HepG2 (cell line): ENCODE results near the gene SLC43A1. TPM values are rescaled to one million over a fixed set of nuclear protein-coding genes. Genes with fewer than 3 reads are reported as not detected.

Experiments used
- ARNT2 ChIP-seq: sonication (generic); formaldehyde crosslinking; IDR thresholded peaks from 2 replicates; pipeline ENCODE4 v1.8.0; 2022; ENCODE audit warnings: mild to moderate bottlenecking, low read depth, missing genetic modification reagents, moderate library complexity
- ATF4 ChIP-seq, 2 experiments: fragments of 450-650 bp in 1 of 2; sonication (generic) in 1 of 2; formaldehyde crosslinking; IDR thresholded peaks; 2 replicates each; pipeline versions ENCODE4 v1.5.0 to v1.8.0; 2020 to 2022; ENCODE audit warnings: mild to moderate bottlenecking in 1 of 2, missing genetic modification reagents in 1 of 2
- BCL6 ChIP-seq: IDR thresholded peaks from 2 replicates; pipeline ENCODE4 v1.6.1; 2016; ENCODE audit warnings: missing genetic modification reagents, missing compliant biosample characterization
- CBFB ChIP-seq: sonication (generic); formaldehyde crosslinking; IDR thresholded peaks from 2 replicates; pipeline ENCODE4 v1.4.0; 2020; ENCODE audit warnings: missing genetic modification reagents
- FOXK1 ChIP-seq: sonication (generic); formaldehyde crosslinking; IDR thresholded peaks from 2 replicates; pipeline ENCODE4 v1.4.0; 2020; ENCODE audit warnings: low read depth, missing genetic modification reagents, borderline replicate concordance
- HNRNPLL ChIP-seq: fragments of 200-400 bp; formaldehyde crosslinking; IDR thresholded peaks from 2 replicates; pipeline ENCODE4 v1.6.1; 2017; ENCODE audit warnings: mild to moderate bottlenecking, low read depth, low read length; ENCODE audit not compliant: poor library complexity, severe bottlenecking
- MXD3 ChIP-seq: IDR thresholded peaks from 2 replicates; pipeline ENCODE4 v1.6.1; 2016; ENCODE audit warnings: mild to moderate bottlenecking, missing biosample characterization, missing genetic modification reagents
- MYNN ChIP-seq: sonication (generic); formaldehyde crosslinking; IDR thresholded peaks from 2 replicates; pipeline ENCODE4 v1.4.0; 2020; ENCODE audit warnings: mild to moderate bottlenecking, low read depth, missing genetic modification reagents
- MYPOP ChIP-seq: sonication (generic); formaldehyde crosslinking; IDR thresholded peaks from 2 replicates; pipeline ENCODE4 v1.8.1; 2023; ENCODE audit warnings: mild to moderate bottlenecking, moderate library complexity, missing genetic modification reagents
- NR2F6 ChIP-seq, 2 experiments: IDR thresholded peaks; 2 replicates each; pipeline ENCODE4 v1.6.1; 2016; ENCODE audit warnings: antibody characterized with exemption in 1 of 2, mild to moderate bottlenecking in 1 of 2
- PCBP2 ChIP-seq: fragments of 200-400 bp; formaldehyde crosslinking; optimal IDR thresholded peaks from 2 replicates; pipeline ENCODE3; 2018; ENCODE audit warnings: low read length, low read depth; ENCODE audit not compliant: poor library complexity, severe bottlenecking
- PHF20 ChIP-seq: sonication (generic); formaldehyde crosslinking; IDR thresholded peaks from 2 replicates; pipeline ENCODE4 v1.5.0; 2020; ENCODE audit warnings: mild to moderate bottlenecking, missing genetic modification reagents
- POLR2A ChIP-seq, 2 experiments: IDR thresholded peaks; 2 replicates each; pipeline ENCODE4 v1.6.1; 2011; ENCODE audit warnings: low read depth in 2 of 2, low read length in 2 of 2, mild to moderate bottlenecking in 1 of 2, moderate library complexity in 1 of 2; ENCODE audit not compliant: insufficient read depth in 1 of 2
- ZBTB20 ChIP-seq: sonication (generic); formaldehyde crosslinking; IDR thresholded peaks from 2 replicates; pipeline ENCODE4 v1.8.1; 2023; ENCODE audit warnings: missing genetic modification reagents, low read depth, mild to moderate bottlenecking, borderline replicate concordance
- ZBTB49 ChIP-seq: sonication (generic); formaldehyde crosslinking; IDR thresholded peaks from 2 replicates; pipeline ENCODE4 v1.4.0; 2020; ENCODE audit warnings: missing genetic modification reagents, borderline replicate concordance
- ZBTB7B ChIP-seq: sonication (generic); formaldehyde crosslinking; IDR thresholded peaks from 2 replicates; pipeline ENCODE4 v1.4.0; 2020; ENCODE audit warnings: missing genetic modification reagents
- ZFP36 ChIP-seq: fragments of 150-350 bp; IDR thresholded peaks from 2 replicates; pipeline ENCODE4 v1.6.1; 2018; ENCODE audit warnings: borderline replicate concordance, low read length, low read depth; ENCODE audit not compliant: partially characterized antibody
- ZFP37 ChIP-seq: sonication (generic); formaldehyde crosslinking; IDR thresholded peaks from 2 replicates; pipeline ENCODE4 v1.4.0; 2020; ENCODE audit warnings: missing genetic modification reagents, borderline replicate concordance
- ZFX ChIP-seq: sonication (generic); formaldehyde crosslinking; IDR thresholded peaks from 2 replicates; pipeline ENCODE4 v1.4.0; 2020; ENCODE audit warnings: mild to moderate bottlenecking, low read depth, missing genetic modification reagents, moderate library complexity
- ZGPAT ChIP-seq: IDR thresholded peaks from 2 replicates; pipeline ENCODE4 v1.6.1; 2016; ENCODE audit warnings: mild to moderate bottlenecking
- ZMAT3 ChIP-seq: sonication (generic); formaldehyde crosslinking; conservative IDR thresholded peaks from 2 replicates; pipeline ENCODE4 v1.7.0; 2021; ENCODE audit warnings: missing genetic modification reagents
- ZNF207 ChIP-seq: fragments of 450-650 bp; IDR thresholded peaks from 2 replicates; pipeline ENCODE4 v1.6.1; 2016; ENCODE audit warnings: antibody characterized with exemption, borderline replicate concordance
- ZNF7 ChIP-seq: IDR thresholded peaks from 2 replicates; pipeline ENCODE4 v1.6.1; 2016; ENCODE audit warnings: missing biosample characterization, missing genetic modification reagents
- polyA plus RNA-seq, 8 experiments: library from polyadenylated mRNA; depleted of rRNA in 3 of 8; stranded (reverse) in 7 of 8; unstranded in 1 of 8; fragments of >200 nt; fragmentation: Illumina TruSeq in 4 of 8; extraction: Trizol in 4 of 8; gene quantifications; 2 replicates each; pipeline versions ENCODE4 v1.2.1 to v1.2.3, GENCODE V29; 2011 to 2016; ENCODE audit warnings: low read depth in 4 of 8, missing spikeins in 1 of 8, mixed read lengths in 1 of 8; ENCODE audit not compliant: insufficient read depth in 1 of 8
- total RNA-seq, 5 experiments: library from RNA; depleted of rRNA; stranded (reverse); fragments of >200 nt; fragmentation: Illumina TruSeq; extraction: Trizol; gene quantifications; 2 replicates each; pipeline ENCODE4 v1.2.3, GENCODE V29; 2016; ENCODE audit warnings: low read depth in 1 of 5

Gene SLC43A1
- total and polyA plus RNA-seq, 2 of the 13 experiments (the other 11 are each of a cell fraction or from before 2014, with no cell fraction given): 72.3 to 87.6 TPM

GRCh38 chr11:57502870-57503269, 12.6 kb downstream of the SLC43A1 start (continued):
- TF ChIP-seq ZNF7 (CRISPR knock-in tag): peak; percentile 47; the same call in 1 of the 2 replicates
- TF ChIP-seq ZBTB49 (CRISPR knock-in tag): no peak
- no peak for TF ChIP-seq CBFB (CRISPR knock-in tag)
- TF ChIP-seq NR2F6 (IDR thresholded peaks at IDR 0.05): peak; percentile 97
- peak; percentile 97 for TF ChIP-seq NR2F6 (CRISPR knock-in tag; IDR thresholded peaks at IDR 0.05)
- no peak for TF ChIP-seq ZNF207
- TF ChIP-seq MXD3: no peak
- TF ChIP-seq ZFP36: no peak
- no peak for TF ChIP-seq FOXK1 (CRISPR knock-in tag)
- TF ChIP-seq ZMAT3 (CRISPR knock-in tag): no peak
- TF ChIP-seq ZFP37: no peak
- no peak for TF ChIP-seq HNRNPLL
- TF ChIP-seq ZBTB20: no peak
- no peak for TF ChIP-seq MYPOP (CRISPR knock-in tag)
- no peak for TF ChIP-seq POLR2A (IDR thresholded peaks at IDR 0.05; ENCODE audit: insufficient read depth in 1 of 2, low read depth in 2 of 2, low read length in 2 of 2)
- no peak for TF ChIP-seq PCBP2
- no peak for TF ChIP-seq ARNT2 (CRISPR knock-in tag)
- peak; percentile 52 for TF ChIP-seq ZGPAT (CRISPR knock-in tag)
- TF ChIP-seq ZBTB7B (CRISPR knock-in tag): peak; percentile 72; the same call in 1 of the 2 replicates
- TF ChIP-seq MYNN (CRISPR knock-in tag): no peak
- no peak for TF ChIP-seq ATF4 (CRISPR knock-in tag; IDR thresholded peaks at IDR 0.05)
- peak; percentile 48; the same call in 1 of the 2 replicates for TF ChIP-seq BCL6 (CRISPR knock-in tag)
- no peak for TF ChIP-seq ZFX (CRISPR knock-in tag)
- no peak for TF ChIP-seq PHF20 (CRISPR knock-in tag)
